SK-N-SH (cell line): ENCODE data around the gene IAPP. TPM values are rescaled to one million over a fixed set of nuclear protein-coding genes. Genes with fewer than 3 reads are reported as not detected.

Experiments
- CTCF ChIA-PET: fragments of 300-600, 350-600 bp; formaldehyde crosslinking; extraction: SDS; loops from one replicate; lab custom pipeline; 2021; lab: Yijun Ruan, JAX
- POLR2A ChIA-PET: fragments of 350-600 bp; sonication (Branson Sonifier 250); formaldehyde crosslinking; extraction: SDS; loops from one replicate; lab custom pipeline; 2020; ENCODE audit warnings: antibody characterized with exemption, inconsistent platforms; lab: Yijun Ruan, JAX
- DNase-seq: peaks from one replicate; pipeline ENCODE4 v3.0.0; 2012
- H2AFZ ChIP-seq: fragments of 200-600 bp; sonication (generic); 2 replicates; pipeline ENCODE4 v1.8.1; 2016; ENCODE audit warnings: antibody characterized with exemption, mild to moderate bottlenecking, low read depth
- H3F3A ChIP-seq: fragments of 200-600 bp; sonication (generic); replicated peaks from 2 replicates; pipeline ENCODE3; 2016; ENCODE audit warnings: antibody characterized with exemption, mild to moderate bottlenecking; ENCODE audit not compliant: insufficient read depth
- H3K27ac ChIP-seq, 2 experiments: fragments of 200-500 bp in 1 of 2; fragments of 200-600 bp in 1 of 2; sonication (Bioruptor generic) in 1 of 2; sonication (generic), shearing (Covaris generic) in 1 of 2; 2 replicates each; pipeline versions ENCODE4 v1.5.1 to v1.6.1; 2014 to 2016; ENCODE audit warnings: low read depth in 2 of 2, inconsistent platforms in 1 of 2, low read length in 1 of 2, mild to moderate bottlenecking in 1 of 2, mixed read lengths in 1 of 2
- H3K27me3 ChIP-seq: fragments of 200-600 bp; sonication (generic), shearing (Covaris generic); 2 replicates; pipeline ENCODE4 v1.6.1; 2016; ENCODE audit warnings: mixed run types; ENCODE audit not compliant: insufficient read depth
- H3K36me3 ChIP-seq, 2 experiments: fragments of 200-500 bp in 1 of 2; fragments of 200-600 bp in 1 of 2; sonication (Bioruptor generic) in 1 of 2; sonication (generic) in 1 of 2; replicated peaks in 1 of 2; 2 replicates each; pipeline versions ENCODE3 to v1.5.1; 2014 to 2016; ENCODE audit warnings: low read length in 1 of 2, mild to moderate bottlenecking in 1 of 2; ENCODE audit not compliant: insufficient read depth in 2 of 2, control insufficient read depth in 1 of 2
- H3K4me1 ChIP-seq, 2 experiments: fragments of 200-500 bp in 1 of 2; fragments of 200-600 bp in 1 of 2; sonication (Bioruptor generic) in 1 of 2; sonication (generic), shearing (Covaris generic) in 1 of 2; 2 replicates each; pipeline versions ENCODE4 v1.5.1 to v1.6.1; 2014 to 2016; ENCODE audit warnings: low read depth in 1 of 2, low read length in 1 of 2, mixed run types in 1 of 2; ENCODE audit not compliant: insufficient read depth in 2 of 2, control insufficient read depth in 1 of 2
- H3K4me2 ChIP-seq: fragments of 200-600 bp; sonication (generic), shearing (Covaris generic); 2 replicates; pipeline ENCODE4 v1.6.1; 2017; ENCODE audit warnings: mixed run types
- H3K4me3 ChIP-seq, 2 experiments: fragments of 200-500 bp in 1 of 2; fragments of 200-600 bp in 1 of 2; sonication (Bioruptor generic) in 1 of 2; sonication (generic), shearing (Covaris generic) in 1 of 2; 2 replicates each; pipeline versions ENCODE4 v1.5.1 to v1.8.1; 2014 to 2016; ENCODE audit warnings: low read depth in 2 of 2, inconsistent platforms in 1 of 2, low read length in 1 of 2, mild to moderate bottlenecking in 1 of 2, mixed read lengths in 1 of 2, moderate library complexity in 1 of 2
- H3K79me2 ChIP-seq: fragments of 200-600 bp; sonication (generic); 2 replicates; pipeline ENCODE4 v1.8.1; 2017; ENCODE audit warnings: mild to moderate bottlenecking; ENCODE audit not compliant: insufficient read depth
- H3K9ac ChIP-seq: fragments of 200-600 bp; sonication (generic); 2 replicates; pipeline ENCODE4 v1.6.1; 2017; ENCODE audit warnings: mixed run types
- H3K9me2 ChIP-seq: fragments of 200-600 bp; sonication (generic); 2 replicates; pipeline ENCODE4 v1.6.1; 2017; ENCODE audit warnings: mixed run types
- H3K9me3 ChIP-seq: fragments of 200-600 bp; sonication (generic); 2 replicates; pipeline ENCODE4 v1.6.1; 2017; ENCODE audit warnings: mixed run types, mild to moderate bottlenecking, moderate library complexity
- H4K20me1 ChIP-seq: fragments of 200-600 bp; sonication (generic); 2 replicates; pipeline ENCODE4 v1.6.1; 2017; ENCODE audit warnings: mild to moderate bottlenecking, mixed run types; ENCODE audit not compliant: insufficient read depth
- CTCF ChIP-seq: fragments of 200-600 bp; sonication (generic); IDR thresholded peaks from 2 replicates; pipeline ENCODE4 v1.6.1; 2017; ENCODE audit warnings: antibody characterized with exemption, mild to moderate bottlenecking, moderate library complexity
- ELF1 ChIP-seq: IDR thresholded peaks from 2 replicates; pipeline ENCODE4 v1.4.0; 2012
- EZH2phosphoT487 ChIP-seq: fragments of 200-600 bp; sonication (generic); IDR thresholded peaks from 2 replicates; pipeline ENCODE4 v1.6.1; 2017; ENCODE audit warnings: low read depth, mixed run types, mild to moderate bottlenecking, antibody characterized with exemption, moderate library complexity, borderline replicate concordance
- FOXJ3 ChIP-seq: sonication (generic); formaldehyde crosslinking; IDR thresholded peaks from 2 replicates; pipeline ENCODE4 v1.5.1; 2020; ENCODE audit warnings: mild to moderate bottlenecking, missing genetic modification reagents
- JUND ChIP-seq: IDR thresholded peaks from 2 replicates; pipeline ENCODE4 v1.4.0; 2012
- MEF2A ChIP-seq: IDR thresholded peaks from 2 replicates; pipeline ENCODE4 v1.4.0; 2012; ENCODE audit warnings: low read depth, borderline replicate concordance
- RXRA ChIP-seq: IDR thresholded peaks from 2 replicates; pipeline ENCODE4 v1.4.0; 2012; ENCODE audit warnings: low read depth, mild to moderate bottlenecking, borderline replicate concordance
- SIN3A ChIP-seq: IDR thresholded peaks from 2 replicates; pipeline ENCODE4 v1.6.1; 2012; ENCODE audit warnings: low read depth, mild to moderate bottlenecking, low read length, moderate library complexity, borderline replicate concordance
- SMC3 ChIP-seq: IDR thresholded peaks from 2 replicates; pipeline ENCODE4 v1.6.1; 2012; ENCODE audit warnings: low read depth, low read length, improper control_type of control experiment
- TCF12 ChIP-seq: IDR thresholded peaks from 2 replicates; pipeline ENCODE4 v1.4.0; 2012
- TEAD4 ChIP-seq: IDR thresholded peaks from 2 replicates; pipeline ENCODE4 v1.4.0; 2012; ENCODE audit warnings: mild to moderate bottlenecking, borderline replicate concordance; ENCODE audit not compliant: insufficient read depth
- YY1 ChIP-seq: IDR thresholded peaks from 2 replicates; pipeline ENCODE4 v1.4.0; 2012; ENCODE audit warnings: low read depth, mild to moderate bottlenecking
- WGBS: methylation state at CpG from one replicate; pipeline ENCODE4 v1.1.6; 2017; ENCODE audit warnings: low lambda C conversion rate; 5-methylcytosine and 5-hydroxymethylcytosine counted together
- polyA plus RNA-seq, 3 experiments: library from polyadenylated mRNA; depleted of rRNA; stranded (reverse); fragments of >200 nt; gene quantifications; 2 replicates each; pipeline ENCODE4 v1.2.3, GENCODE V29; 2012
- TF ChIP-seq, protein P1 (sequence below): IDR thresholded peaks from 2 replicates; pipeline ENCODE4; 2012
- TF ChIP-seq, protein P2 (sequence below): fragments of 150-350 bp; IDR thresholded peaks from 2 replicates; pipeline ENCODE4 v1.6.1; 2016; ENCODE audit warnings: mild to moderate bottlenecking, low read depth, low read length
- TF ChIP-seq, protein P3 (sequence below): IDR thresholded peaks from 2 replicates; pipeline ENCODE4 v1.4.0; 2012; ENCODE audit warnings: low read depth

IAPP gene
- polyA plus RNA-seq, 1 of the 3 experiments (the other 2 are of a cell fraction) = not detected

DNA sequence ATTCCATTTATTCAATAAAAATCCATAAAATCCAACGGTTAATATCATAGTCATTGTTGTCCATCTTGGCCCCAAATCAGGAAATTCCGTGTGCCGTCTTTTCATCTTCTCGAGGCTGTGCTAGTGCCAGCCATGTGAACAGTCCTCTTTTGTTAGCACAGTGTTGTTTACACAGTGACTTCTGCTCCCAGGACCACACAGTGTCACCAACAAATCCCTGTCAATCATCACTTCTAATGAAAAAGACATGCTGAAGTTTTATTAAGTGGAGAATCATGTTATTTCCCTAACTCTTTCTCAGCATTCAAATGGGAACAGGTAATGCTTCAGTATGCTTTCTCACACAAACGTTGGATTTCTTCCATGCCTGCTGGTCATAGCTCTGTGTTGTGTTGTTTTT, 36.0 kb upstream of the IAPP start:
- H3K4me3 ChIP-seq = no peak overlapping the region
- H2AFZ ChIP-seq = no peak overlapping the region
- TF ChIP-seq, protein P1, sequence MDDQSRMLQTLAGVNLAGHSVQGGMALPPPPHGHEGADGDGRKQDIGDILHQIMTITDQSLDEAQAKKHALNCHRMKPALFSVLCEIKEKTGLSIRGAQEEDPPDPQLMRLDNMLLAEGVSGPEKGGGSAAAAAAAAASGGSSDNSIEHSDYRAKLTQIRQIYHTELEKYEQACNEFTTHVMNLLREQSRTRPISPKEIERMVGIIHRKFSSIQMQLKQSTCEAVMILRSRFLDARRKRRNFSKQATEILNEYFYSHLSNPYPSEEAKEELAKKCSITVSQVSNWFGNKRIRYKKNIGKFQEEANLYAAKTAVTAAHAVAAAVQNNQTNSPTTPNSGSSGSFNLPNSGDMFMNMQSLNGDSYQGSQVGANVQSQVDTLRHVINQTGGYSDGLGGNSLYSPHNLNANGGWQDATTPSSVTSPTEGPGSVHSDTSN = no peak
- TF ChIP-seq FOXJ3 (CRISPR knock-in tag) = no peak
- TF ChIP-seq TCF12 = no peak
- TF ChIP-seq MEF2A = no peak
- TF ChIP-seq CTCF = no peak
- TF ChIP-seq SIN3A = no peak
- no peaks in the 10 kb centered on the region for H3K27me3 ChIP-seq
- no peak overlapping the region for H3K9ac ChIP-seq
- H3K4me1 ChIP-seq = no peaks in the 10 kb centered on the region
- DNase-seq = no peak
- H3K9me3 ChIP-seq = no peaks in the 10 kb centered on the region
- ChIA-PET POLR2A (no interaction called here), CTCF (no interaction called here)
- H4K20me1 ChIP-seq = no peaks in the 10 kb centered on the region
- no peaks in the 10 kb centered on the region for H3K79me2 ChIP-seq
- no peak overlapping the region for H3K4me2 ChIP-seq
- H3F3A ChIP-seq = no peaks in the 10 kb centered on the region
- no peaks in the 10 kb centered on the region for H3K36me3 ChIP-seq
- WGBS = 18% methylated on average over 5 of the region's 5 CpGs
- H3K27ac ChIP-seq = no peak overlapping the region
- no peaks in the 10 kb centered on the region for H3K9me2 ChIP-seq

DNA sequence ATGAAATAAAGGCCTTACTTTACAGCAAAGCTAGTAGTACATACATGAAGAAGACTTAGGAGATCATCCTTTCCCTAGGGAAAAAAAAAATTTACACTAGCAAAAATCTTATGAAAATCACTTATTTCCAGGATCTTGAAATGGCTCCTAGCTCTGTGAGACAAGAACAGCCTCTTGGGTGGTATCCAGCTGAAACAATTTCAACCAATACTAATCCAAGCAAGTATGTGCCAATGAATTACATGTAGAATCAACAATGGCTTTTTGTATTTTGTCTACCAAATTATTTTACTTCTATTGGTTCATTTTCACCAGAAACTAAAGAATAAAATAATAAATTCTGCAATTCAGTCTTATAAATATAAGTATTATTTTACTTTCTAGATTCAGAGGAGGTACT, 35.2 kb upstream of the IAPP start:
- CTCF ChIA-PET = no interaction called here
- Histone ChIP-seq H3K9ac (no peak overlapping the region), H3K9me2 (no peaks in the 10 kb centered on the region)

DNA sequence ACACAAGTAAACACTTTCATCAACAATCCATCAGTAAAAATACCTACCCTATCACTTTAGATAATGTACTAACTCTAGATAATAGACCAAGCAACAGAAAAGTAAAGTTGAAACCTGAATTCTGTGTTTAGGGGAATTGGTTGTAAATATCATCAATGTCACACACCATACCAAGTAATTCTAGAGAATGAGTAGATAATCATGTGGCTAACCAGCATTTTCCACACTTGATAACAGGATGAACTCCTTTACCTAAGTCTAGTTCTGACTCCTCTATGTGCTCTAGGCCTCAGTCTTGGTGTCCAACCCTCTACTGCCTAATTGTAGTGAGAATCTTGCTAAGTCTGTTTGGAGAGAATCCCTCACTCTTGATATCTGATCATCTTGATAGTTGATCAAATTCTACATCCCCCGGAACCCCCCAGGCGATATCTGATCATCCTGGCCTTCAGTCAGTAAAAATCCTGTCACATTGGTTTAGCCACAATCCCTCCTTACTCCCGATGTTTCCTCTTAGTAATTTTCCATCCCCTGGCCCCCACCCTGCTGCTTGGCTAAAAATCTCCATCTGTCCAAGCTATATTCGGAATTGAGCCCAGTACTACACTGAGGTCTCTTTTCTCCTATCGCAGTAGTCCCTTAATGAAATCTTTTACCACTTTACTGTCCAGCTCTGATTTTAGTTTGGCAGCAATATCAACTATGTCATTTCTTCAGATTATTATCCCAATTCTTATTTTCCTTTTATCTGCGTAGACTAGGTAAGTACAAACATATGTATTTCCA, 34.5 kb upstream of the IAPP start:
- Histone ChIP-seq H3K36me3 (no peaks in the 10 kb centered on the region), H3K4me2 (no peak overlapping the region), H3K27ac (no peak overlapping the region), H3K4me1 (no peaks in the 10 kb centered on the region), H4K20me1 (no peaks in the 10 kb centered on the region), H2AFZ (no peak overlapping the region), H3K4me3 (no peak overlapping the region), H3F3A (no peaks in the 10 kb centered on the region), H3K9me3 (no peaks in the 10 kb centered on the region), H3K27me3 (no peaks in the 10 kb centered on the region), H3K9ac (no peak overlapping the region), H3K79me2 (no peaks in the 10 kb centered on the region), H3K9me2 (no peaks in the 10 kb centered on the region)
- POLR2A ChIA-PET = no interaction called here
- DNase-seq = no peak
- 38% methylated on average over 6 of the region's 6 CpGs for WGBS
- CTCF ChIA-PET = no interaction called here
- TF ChIP-seq EZH2phosphoT487 = no peak
- TF ChIP-seq, protein P2, sequence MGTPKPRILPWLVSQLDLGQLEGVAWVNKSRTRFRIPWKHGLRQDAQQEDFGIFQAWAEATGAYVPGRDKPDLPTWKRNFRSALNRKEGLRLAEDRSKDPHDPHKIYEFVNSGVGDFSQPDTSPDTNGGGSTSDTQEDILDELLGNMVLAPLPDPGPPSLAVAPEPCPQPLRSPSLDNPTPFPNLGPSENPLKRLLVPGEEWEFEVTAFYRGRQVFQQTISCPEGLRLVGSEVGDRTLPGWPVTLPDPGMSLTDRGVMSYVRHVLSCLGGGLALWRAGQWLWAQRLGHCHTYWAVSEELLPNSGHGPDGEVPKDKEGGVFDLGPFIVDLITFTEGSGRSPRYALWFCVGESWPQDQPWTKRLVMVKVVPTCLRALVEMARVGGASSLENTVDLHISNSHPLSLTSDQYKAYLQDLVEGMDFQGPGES = no peak
- TF ChIP-seq, protein P3, sequence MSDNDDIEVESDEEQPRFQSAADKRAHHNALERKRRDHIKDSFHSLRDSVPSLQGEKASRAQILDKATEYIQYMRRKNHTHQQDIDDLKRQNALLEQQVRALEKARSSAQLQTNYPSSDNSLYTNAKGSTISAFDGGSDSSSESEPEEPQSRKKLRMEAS = no peak
- TF ChIP-seq YY1 = no peak
- no peak for TF ChIP-seq ELF1
- TF ChIP-seq TEAD4 = no peak
- no peak for TF ChIP-seq RXRA
- TF ChIP-seq FOXJ3 (CRISPR knock-in tag) = no peak
- no peak for TF ChIP-seq CTCF

More for the DNA sequence above, 35.2 kb upstream of the IAPP start:
- POLR2A ChIA-PET = no interaction called here
- no peaks in the 10 kb centered on the region for H4K20me1 ChIP-seq
- H2AFZ ChIP-seq = no peak overlapping the region
- H3K4me3 ChIP-seq = no peak overlapping the region
- TF ChIP-seq SMC3 (no peak), JUND (no peak)
- H3K36me3 ChIP-seq = no peaks in the 10 kb centered on the region
- H3K4me1 ChIP-seq = no peaks in the 10 kb centered on the region
- no peaks in the 10 kb centered on the region for H3K79me2 ChIP-seq
- no peak overlapping the region for H3K27ac ChIP-seq
- no peak overlapping the region for H3K4me2 ChIP-seq
- no peak for DNase-seq
- no peaks in the 10 kb centered on the region for H3F3A ChIP-seq
- no peaks in the 10 kb centered on the region for H3K27me3 ChIP-seq
- H3K9me3 ChIP-seq = no peaks in the 10 kb centered on the region
